Peyer's patch (tissue), 4 donors: ENCODE measurements around the gene P2RX2. TPM values are rescaled to one million over a fixed set of nuclear protein-coding genes. Genes with fewer than 3 reads are reported as not detected.

ENCODE experiments used
- DNase-seq, 3 donors: peaks; one replicate each; pipeline ENCODE4 v3.0.0-alpha.2; 2017 to 2019
- H3K27ac ChIP-seq, 4 donors: fragments of 200-600 bp; sonication (generic); one replicate each; pipeline ENCODE4 v1.5.1; 2016 to 2019
- H3K27me3 ChIP-seq, 2 donors: fragments of 200-600 bp; sonication (generic); one replicate each; pipeline ENCODE4 v1.5.1; 2019
- H3K36me3 ChIP-seq, 3 donors: fragments of 200-600 bp; sonication (generic); one replicate each; pipeline ENCODE4 v1.5.1; 2016 to 2019
- H3K4me1 ChIP-seq, 4 donors: fragments of 200-600 bp; sonication (generic); one replicate each; pipeline ENCODE4 v1.5.1; 2016 to 2019
- H3K4me3 ChIP-seq, 4 donors: fragments of 200-600 bp; sonication (generic); 1 replicate in 3 of 4; 2 replicates in 1 of 4; pipeline ENCODE4 v1.5.1; 2016 to 2019; ENCODE audit warnings: mild to moderate bottlenecking in 1 of 4
- H3K9me3 ChIP-seq, 4 donors: fragments of 200-600 bp; sonication (generic); one replicate each; pipeline ENCODE4 v1.5.1; 2016 to 2019; ENCODE audit warnings: mild to moderate bottlenecking in 1 of 4
- POLR2A ChIP-seq, 2 donors: fragments of 450-650 bp; IDR thresholded peaks; one replicate each; pipeline ENCODE4 v1.5.1; 2017; ENCODE audit warnings: antibody characterized with exemption in 2 of 2, mild to moderate bottlenecking in 2 of 2, moderate library complexity in 2 of 2
- total RNA-seq, 4 donors: library from RNA; depleted of rRNA; stranded (reverse); fragments of >200 nt; gene quantifications; one replicate each; pipeline ENCODE4 v1.1.0, GENCODE V29; 2016
- TF ChIP-seq, protein P1 (sequence below), 6 experiments: fragments of 450-650 bp in 4 of 6; fragments of 200-600 bp in 2 of 6; sonication (generic) in 1 of 6; IDR thresholded peaks; one replicate each; pipeline ENCODE4 v1.5.1; 2017 to 2019; ENCODE audit warnings: antibody characterized with exemption in 6 of 6, mild to moderate bottlenecking in 3 of 6, moderate library complexity in 1 of 6

Gene P2RX2
- total RNA-seq, 4 donors from 2014 or later = 3.8 to 4.7 (median 4.1) TPM; not detected in 1

DNA sequence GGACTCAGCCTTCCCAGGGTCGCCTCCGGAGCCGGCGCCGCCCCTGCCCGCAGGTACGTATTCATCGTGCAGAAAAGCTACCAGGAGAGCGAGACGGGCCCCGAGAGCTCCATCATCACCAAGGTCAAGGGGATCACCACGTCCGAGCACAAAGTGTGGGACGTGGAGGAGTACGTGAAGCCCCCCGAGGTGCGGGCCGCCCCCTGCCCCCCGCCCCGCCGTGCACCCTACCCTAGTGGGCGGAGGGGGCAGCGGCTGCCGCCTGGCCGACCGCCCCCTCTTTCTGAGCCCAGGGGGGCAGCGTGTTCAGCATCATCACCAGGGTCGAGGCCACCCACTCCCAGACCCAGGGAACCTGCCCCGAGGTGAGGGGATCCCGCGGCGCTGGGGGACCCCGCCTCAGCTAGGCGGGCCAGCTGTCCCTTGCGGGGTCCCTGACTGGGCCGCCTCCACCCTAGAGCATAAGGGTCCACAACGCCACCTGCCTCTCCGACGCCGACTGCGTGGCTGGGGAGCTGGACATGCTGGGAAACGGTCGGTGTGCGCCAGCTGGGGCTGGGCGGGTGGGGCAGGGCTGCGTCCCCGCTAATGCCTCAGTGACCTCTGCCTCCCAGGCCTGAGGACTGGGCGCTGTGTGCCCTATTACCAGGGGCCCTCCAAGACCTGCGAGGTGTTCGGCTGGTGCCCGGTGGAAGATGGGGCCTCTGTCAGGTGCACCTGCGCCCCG, 973 bp downstream of the P2RX2 start:
- no peak overlapping the region for H3K27ac ChIP-seq
- TF ChIP-seq, protein P1, sequence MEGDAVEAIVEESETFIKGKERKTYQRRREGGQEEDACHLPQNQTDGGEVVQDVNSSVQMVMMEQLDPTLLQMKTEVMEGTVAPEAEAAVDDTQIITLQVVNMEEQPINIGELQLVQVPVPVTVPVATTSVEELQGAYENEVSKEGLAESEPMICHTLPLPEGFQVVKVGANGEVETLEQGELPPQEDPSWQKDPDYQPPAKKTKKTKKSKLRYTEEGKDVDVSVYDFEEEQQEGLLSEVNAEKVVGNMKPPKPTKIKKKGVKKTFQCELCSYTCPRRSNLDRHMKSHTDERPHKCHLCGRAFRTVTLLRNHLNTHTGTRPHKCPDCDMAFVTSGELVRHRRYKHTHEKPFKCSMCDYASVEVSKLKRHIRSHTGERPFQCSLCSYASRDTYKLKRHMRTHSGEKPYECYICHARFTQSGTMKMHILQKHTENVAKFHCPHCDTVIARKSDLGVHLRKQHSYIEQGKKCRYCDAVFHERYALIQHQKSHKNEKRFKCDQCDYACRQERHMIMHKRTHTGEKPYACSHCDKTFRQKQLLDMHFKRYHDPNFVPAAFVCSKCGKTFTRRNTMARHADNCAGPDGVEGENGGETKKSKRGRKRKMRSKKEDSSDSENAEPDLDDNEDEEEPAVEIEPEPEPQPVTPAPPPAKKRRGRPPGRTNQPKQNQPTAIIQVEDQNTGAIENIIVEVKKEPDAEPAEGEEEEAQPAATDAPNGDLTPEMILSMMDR (IDR thresholded peaks at IDR 0.05) = no peak
- peaks cover 0 to 6% (median 0%) of the 10 kb centered on the region in 3 donors for H3K36me3 ChIP-seq
- H3K4me1 ChIP-seq = peaks cover 0 to 19% (median 0%) of the 10 kb centered on the region in 4 donors
- H3K27me3 ChIP-seq = peaks cover 0 to 26% of the 10 kb centered on the region in 2 donors
- DNase-seq = no peak
- peaks cover 0 to 13% (median 7%) of the 10 kb centered on the region in 4 donors for H3K9me3 ChIP-seq
- H3K4me3 ChIP-seq = no peak overlapping the region

DNA sequence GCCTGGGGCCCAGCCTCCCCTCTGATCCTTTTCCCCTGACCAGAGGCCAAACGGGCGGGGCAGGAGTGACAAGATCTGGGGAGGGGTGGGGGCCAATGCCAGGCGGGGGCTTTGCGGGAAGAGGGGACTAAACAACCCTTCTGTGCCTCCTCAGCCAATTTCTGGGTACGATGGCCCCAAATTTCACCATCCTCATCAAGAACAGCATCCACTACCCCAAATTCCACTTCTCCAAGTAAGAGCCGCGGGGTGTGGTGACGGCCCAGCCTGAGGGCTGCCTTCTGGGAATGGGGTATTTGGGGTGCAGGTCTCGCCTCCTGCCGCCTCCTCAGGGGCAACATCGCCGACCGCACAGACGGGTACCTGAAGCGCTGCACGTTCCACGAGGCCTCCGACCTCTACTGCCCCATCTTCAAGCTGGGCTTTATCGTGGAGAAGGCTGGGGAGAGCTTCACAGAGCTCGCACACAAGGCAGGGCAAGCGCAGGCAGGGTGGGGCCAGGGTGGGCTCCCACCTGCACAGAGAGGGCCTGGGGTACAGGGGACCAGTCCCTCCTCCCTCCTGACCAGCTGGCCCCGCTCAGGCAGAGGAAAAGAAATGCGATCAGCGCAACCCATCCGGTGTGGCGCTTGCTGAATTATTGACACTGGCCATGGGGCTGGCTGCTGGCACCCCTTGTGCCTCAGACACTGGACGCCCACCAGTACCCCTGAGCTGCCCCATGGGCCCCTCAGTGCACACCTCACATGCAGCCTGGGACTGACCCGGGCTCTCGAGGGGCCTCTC, 1.7 kb downstream of the P2RX2 start:
- Histone ChIP-seq H3K4me3 (no peak overlapping the region), H3K36me3 (peaks cover 0 to 12% (median 0%) of the 10 kb centered on the region in 3 donors), H3K4me1 (peaks cover 0 to 19% (median 0%) of the 10 kb centered on the region in 4 donors), H3K27me3 (peaks cover 0 to 26% of the 10 kb centered on the region in 2 donors), H3K9me3 (peaks cover 0 to 13% (median 7%) of the 10 kb centered on the region in 4 donors), H3K27ac (no peak overlapping the region)
- TF ChIP-seq POLR2A (IDR thresholded peaks at IDR 0.05) = no peak
- TF ChIP-seq, protein P1 (IDR thresholded peaks at IDR 0.05) = no peak
- DNase-seq = no peak

DNA sequence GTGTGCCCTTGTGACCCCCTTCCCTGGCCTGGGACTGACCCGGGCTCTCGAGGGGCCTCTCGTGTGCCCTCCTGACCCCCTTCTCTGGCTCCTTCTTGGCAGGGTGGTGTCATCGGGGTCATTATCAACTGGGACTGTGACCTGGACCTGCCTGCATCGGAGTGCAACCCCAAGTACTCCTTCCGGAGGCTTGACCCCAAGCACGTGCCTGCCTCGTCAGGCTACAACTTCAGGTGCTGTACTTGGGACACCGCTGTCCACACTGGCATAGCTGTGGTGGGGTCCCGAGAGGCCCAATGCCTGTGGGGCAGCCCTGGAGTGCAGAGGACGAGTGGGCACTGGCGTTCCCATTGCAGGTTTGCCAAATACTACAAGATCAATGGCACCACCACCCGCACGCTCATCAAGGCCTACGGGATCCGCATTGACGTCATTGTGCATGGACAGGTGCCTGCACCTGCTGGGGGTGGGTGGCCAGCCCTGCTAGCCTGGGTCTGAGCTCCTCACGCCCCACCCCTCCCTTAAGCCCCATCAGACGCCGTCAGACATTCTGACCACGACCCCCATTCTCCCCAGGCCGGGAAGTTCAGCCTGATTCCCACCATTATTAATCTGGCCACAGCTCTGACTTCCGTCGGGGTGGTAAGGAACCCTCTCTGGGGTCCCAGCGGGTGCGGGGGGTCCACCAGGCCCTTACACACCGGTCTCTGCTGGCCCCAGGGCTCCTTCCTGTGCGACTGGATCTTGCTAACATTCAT, 2.5 kb downstream of the P2RX2 start:
- no peak for TF ChIP-seq POLR2A (IDR thresholded peaks at IDR 0.05)
- TF ChIP-seq, protein P1 (IDR thresholded peaks at IDR 0.05) = no peak
- H3K36me3 ChIP-seq = peaks cover 0 to 20% (median 0%) of the 10 kb centered on the region in 3 donors
- DNase-seq = no peak
- peaks cover 0 to 13% (median 7%) of the 10 kb centered on the region in 4 donors for H3K9me3 ChIP-seq
- H3K4me3 ChIP-seq = no peak overlapping the region
- no peak overlapping the region for H3K27ac ChIP-seq
- H3K27me3 ChIP-seq = peaks cover 0 to 26% of the 10 kb centered on the region in 2 donors
- H3K4me1 ChIP-seq = peaks cover 0 to 19% (median 0%) of the 10 kb centered on the region in 4 donors

DNA sequence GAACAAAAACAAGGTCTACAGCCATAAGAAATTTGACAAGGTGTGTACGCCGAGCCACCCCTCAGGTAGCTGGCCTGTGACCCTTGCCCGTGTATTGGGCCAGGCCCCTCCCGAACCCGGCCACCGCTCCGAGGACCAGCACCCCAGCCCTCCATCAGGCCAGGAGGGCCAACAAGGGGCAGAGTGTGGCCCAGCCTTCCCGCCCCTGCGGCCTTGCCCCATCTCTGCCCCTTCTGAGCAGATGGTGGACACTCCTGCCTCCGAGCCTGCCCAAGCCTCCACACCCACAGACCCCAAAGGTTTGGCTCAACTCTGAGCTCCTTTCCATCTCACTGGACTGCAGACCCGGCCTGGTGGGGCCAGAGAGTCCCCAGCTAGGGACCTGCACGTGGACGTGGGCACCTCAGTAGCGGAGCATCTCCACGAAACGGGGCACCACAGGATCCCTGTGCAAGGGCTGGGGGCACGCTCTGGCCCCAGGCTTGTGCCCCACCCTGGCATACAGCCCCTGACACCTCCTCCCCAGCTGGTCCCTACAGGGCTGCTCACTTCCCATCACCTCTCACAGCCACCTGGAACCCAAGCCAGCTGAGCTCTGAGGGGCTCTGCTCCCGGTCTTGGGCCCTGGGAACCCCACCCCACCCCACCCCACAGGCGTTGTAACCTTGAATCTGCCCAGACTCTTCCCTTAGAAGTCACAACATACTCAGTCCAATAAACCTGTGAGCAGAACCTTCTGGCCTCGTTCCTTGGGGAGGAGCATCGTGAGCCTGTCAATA, 3.3 kb downstream of the P2RX2 start:
- DNase-seq = no peak
- H3K4me3 ChIP-seq = no peak overlapping the region

More for the DNA sequence above, 3.3 kb downstream of the P2RX2 start:
- Histone ChIP-seq H3K27ac (peak overlapping the region in 1 of 4 donors; percentile 18), H3K36me3 (peaks cover 0 to 22% (median 0%) of the 10 kb centered on the region in 3 donors), H3K4me1 (peaks cover 0 to 19% (median 0%) of the 10 kb centered on the region in 4 donors), H3K27me3 (peaks cover 0 to 26% of the 10 kb centered on the region in 2 donors), H3K9me3 (peaks cover 0 to 8% (median 3%) of the 10 kb centered on the region in 4 donors)
- no peak for TF ChIP-seq POLR2A (IDR thresholded peaks at IDR 0.05)
- TF ChIP-seq, protein P1 (IDR thresholded peaks at IDR 0.05) = no peak
